GM19043 (cell line): Measurements from ENCODE around the gene MGRN1.

ENCODE experiments used
- ATAC-seq: cut with Tn5 transposase; IDR thresholded peaks from one replicate; pipeline ENCODE4 v1.9.1; 2021; ENCODE audit warnings: low read depth; ENCODE audit not compliant: unreplicated experiment

MGRN1 gene

DNA sequence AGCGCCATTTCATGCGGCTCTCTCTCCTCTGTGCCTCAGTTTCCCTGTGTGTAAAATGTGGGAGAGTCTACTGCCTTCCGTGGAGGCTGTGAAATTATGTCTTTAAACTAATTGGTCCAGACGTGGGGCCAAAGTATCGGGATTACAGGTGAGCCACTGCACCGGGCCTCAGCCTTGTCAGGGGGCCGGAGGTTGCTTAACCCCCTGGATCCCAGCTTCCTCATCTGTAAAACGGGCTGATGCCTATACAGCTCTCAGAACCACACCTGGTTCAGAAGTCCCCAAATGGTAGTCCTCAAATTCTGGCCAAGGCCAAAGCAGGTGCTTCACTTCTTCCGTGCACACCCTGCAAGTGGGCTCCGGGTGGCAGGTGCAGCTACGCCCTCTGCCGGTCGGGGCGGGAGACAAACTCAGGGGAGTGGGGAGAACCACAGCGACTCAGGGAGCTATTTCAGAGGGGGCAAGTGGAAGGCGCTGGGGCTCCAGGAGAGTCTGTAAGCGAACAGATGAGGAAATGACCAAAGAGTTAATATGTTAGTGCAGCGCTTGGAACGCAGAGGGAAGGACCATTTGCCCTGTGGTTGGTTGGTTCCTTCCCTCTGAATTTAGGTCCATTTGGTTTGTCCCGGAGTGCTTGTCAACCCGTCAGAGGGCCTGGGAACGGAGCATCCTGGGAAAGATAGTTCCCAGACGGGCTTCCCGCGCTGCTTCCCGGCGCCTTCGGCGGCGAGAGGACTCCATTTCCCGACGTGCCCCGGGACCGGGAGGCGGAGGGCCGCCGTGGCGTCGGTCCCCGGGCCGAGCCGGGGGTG, at the start of gene MGRN1:
MGRN1 (plus strand) TSS at position 812 of the 812 bp plus-strand sequence. CDS start 135 bp downstream, outside the sequence.
- peak; percentile 72 for ATAC-seq

- ATAC-seq: no peak
These were observed 49.5 kb upstream of the MGRN1 start for GRCh38 chr16:4574919-4575705.

DNA sequence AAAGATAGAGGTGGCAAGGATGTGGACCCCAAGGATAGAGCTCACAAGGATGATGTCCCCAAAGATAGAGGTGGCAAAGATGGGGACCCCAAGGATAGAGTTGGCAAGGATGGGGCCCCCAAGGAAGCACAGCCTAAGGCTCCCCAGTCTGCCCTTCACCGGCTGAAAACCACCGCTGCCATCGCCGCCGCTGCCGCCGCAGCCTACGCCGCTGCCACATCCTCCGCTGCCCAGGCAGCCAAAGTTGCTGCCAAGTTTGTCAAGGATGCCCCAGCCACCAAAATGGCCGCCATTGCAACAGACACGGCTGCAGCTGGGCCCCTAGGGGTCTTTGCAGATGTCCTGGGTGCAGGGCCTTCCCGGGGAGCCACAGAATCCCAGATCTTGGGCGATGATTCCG, 48.6 kb upstream of the MGRN1 start:
- ATAC-seq: no peak

DNA sequence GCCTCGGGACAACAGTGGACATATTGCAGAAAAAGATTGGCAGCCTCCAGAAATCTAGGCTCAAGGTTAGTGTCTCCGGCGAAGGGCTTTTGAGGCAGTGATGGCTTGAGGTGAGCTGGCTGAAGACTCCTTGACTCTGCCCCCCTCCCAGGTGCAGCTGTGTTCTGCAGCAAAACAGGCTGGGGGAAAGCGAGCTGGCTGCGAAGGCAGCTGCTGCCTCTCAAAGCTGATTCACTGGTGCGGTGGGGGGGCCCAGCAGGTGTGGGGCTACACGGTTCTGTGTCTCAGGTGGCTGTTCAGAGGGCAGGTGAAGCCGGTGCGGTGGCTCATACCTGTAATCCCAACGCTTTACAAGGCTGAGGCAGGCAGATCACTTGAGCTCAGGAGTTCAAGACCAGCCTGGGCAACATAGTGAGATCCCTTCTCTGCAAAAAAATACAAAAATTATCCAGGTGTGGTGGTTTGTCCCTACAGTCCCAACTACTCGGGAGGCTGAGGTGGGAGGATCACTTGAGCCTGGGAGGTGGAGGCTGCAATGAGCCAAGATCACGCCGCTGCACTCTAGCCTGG, 45.6 kb upstream of the MGRN1 start:
- ATAC-seq: no peak

DNA sequence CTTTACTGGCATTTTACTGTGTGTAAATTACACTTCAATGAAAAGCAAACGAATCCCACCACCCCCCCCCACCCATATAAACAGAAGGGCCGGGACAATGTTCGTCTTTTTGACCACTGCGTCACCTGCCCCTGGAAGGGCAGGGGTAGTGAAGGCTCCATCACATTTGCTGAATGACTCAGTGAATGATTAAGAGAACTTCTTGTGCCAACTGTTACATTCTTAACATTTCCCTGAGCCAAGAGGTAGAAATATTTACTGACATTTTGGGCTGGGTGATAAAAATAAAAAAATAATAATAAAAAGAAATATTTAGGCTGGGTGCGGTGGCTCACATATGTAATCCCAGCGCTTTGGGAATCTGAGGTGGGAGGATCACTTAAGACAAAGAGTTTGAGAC, 44.4 kb upstream of the MGRN1 start:
- no peak for ATAC-seq

DNA sequence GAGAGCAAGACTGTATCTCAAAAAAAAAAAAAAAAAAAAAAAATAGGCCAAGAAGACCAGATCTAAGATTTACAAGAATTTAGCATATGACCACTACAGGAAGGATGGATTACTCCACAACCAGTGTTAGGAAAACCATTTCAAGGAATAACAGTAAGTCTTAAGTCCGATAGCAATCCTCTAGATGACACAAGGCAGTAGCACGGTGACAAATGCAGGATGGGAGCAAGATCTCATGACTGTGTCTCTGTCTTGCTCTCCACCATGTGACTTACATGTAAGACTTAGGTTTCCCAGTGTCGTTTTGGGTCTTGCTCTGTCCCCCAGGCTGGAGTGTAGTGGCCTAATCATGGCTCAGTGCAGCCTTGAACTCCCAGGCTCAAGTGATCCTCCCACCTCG, 40.7 kb upstream of the MGRN1 start:
- no peak for ATAC-seq

- ATAC-seq: no peak
These were observed 38.3 kb upstream of the MGRN1 start for GRCh38 chr16:4586291-4586690.

DNA sequence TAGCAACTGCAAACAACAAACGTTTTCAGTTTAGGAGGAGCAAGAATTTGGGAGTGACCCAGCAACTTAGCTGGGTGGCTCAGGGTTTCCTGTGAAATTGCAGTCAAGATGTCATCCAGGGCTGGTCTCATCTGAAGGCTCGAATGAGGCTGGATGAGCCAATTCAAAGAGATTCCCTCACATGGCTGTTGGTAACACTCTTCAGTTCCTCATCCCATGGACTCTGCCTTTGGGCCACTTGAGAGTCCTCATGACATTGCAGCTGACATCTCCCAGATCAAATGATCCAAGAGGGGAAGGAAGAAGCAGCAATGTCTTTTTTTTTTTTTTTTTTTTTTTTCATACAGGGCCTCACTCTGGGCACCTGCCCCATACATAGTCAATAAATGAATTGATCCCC, 36.2 kb upstream of the MGRN1 start:
- no peak for ATAC-seq

GRCh38 chr16:4588961-4589360, 35.7 kb upstream of the MGRN1 start:
- no peak for ATAC-seq

DNA sequence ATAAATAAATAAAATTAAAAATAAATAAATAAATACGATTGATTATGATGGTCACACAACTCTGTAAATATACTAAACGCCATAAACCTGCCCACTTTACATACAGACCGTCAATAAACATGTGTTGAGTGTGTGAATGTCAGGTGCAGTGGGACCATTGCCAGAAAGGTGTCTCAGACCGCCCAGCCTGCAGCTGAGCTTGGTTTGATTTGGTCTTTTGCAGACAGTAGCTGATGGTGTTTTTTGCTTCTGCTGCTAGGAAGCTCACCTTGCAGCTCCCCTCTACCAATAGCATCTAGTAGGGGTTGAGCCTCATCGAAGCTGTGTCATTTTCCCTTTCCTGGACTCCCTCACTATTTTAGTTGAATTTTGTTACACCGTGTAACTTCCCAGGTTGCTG, 33.4 kb upstream of the MGRN1 start:
- no peak for ATAC-seq

GRCh38 chr16:4591706-4592470, 32.7 kb upstream of the MGRN1 start:
- ATAC-seq: no peak

DNA sequence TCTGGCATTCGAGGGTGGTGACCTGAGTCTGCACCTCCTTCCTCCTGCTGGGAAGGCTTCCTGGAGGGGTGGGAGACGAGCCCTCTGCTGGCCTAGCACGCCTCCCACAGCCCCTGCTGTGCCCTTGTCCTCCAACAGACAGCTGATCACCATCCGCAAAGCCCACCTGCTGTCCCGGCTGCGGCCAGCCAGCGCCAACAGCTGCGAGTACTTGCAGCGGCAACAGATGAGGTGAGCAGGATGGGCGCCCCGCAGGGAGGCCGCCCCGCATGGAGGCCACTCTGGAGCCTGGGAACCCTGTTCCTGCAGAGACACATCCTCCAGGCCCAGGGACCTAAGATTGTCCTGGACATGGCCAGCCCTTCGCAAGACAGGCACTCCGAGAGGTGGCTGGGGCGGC, 31.5 kb upstream of the MGRN1 start:
- ATAC-seq: no peak

DNA sequence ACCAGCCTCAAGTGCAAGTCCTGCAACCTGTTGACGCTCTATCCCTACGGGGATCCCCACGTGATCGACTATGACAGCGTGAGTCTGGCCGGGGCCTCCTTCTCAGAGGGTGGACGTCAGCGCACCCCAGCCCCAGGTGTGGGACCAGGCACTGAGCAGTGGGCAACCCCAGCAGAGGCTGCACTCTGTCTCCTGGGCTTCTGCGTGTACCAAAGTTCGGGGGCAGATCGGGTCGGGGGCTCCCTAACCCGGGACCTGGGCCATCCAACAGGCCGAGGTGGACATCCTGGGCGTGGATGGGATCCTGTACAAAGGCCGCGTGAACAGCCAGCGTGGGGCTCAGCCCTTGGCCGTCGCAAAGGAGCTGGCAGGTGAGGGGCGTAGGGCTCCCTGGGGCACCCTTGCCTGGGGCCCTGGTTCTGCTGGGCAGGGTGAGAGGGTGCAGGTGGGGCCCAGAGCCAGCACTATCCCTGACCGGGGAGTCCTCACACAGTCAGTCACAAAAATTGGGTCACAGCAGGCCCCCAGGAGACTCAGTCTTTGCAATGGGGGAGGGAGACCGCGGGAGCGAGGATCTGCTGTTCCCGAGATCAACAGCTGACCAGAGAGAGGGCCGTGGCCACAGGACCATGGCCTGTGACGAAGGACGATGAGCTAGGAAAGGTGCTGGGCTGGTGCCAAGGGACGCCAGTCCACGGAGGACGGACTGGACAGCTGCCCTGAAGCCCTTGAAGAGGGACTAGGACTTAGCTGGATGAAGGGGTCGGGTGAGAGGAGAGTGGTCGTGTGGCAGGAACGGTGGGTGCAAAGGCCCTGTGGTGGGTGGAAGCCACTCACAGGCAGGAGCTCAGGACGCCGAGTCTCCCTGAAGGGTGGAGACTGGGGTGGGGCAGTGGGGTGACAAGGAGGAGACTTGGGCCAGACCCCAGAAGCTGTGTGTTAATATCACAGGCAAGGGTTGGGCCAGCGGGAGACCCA, 29.9 kb upstream of the MGRN1 start:
- no peak for ATAC-seq

DNA sequence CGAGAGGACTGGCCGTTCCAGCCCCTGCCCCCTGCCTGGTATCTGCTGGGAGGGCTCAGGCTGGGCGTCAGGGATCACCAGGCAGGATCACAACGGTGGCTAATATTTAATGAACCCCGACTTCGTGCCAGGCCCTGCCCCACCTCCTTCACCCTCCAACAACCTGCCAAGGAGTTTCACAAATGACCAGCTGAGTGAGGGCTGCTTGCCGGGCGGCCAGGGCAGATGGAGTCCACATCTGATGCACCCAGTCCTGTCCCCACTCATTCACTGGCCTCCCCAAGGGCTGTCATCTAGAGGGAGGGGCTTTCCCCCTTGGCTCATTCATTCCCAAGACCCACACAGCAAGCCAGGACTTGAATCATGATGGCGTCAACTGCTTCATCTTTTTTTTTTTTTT, 27.5 kb upstream of the MGRN1 start:
- ATAC-seq: no peak

GRCh38 chr16:4599037-4599436, 25.6 kb upstream of the MGRN1 start:
- no peak for ATAC-seq

GRCh38 chr16:4599545-4599944, 25.1 kb upstream of the MGRN1 start:
- ATAC-seq: no peak

GRCh38 chr16:4601036-4601863, 23.4 kb upstream of the MGRN1 start:
- no peak for ATAC-seq

GRCh38 chr16:4601864-4602186, 22.8 kb upstream of the MGRN1 start:
- ATAC-seq: no peak

GRCh38 chr16:4602331-4602730, 22.3 kb upstream of the MGRN1 start:
- no peak for ATAC-seq
